AG04449 (cell line): ENCODE data around the gene IL1RL2.

Source experiments
- CTCF ChIA-PET: fragments of 350-600 bp; formaldehyde crosslinking; extraction: SDS; loops from one replicate; lab custom pipeline; 2021; ENCODE audit warnings: antibody characterized with exemption; lab: Yijun Ruan, JAX
- POLR2A ChIA-PET: fragments of 400-600, 350-600 bp; formaldehyde crosslinking; extraction: SDS; loops from one replicate; lab custom pipeline; 2020; ENCODE audit warnings: antibody characterized with exemption, inconsistent platforms; lab: Yijun Ruan, JAX
- DNase-seq: peaks from one replicate; pipeline ENCODE4 v3.0.0-alpha.2; 2010; ENCODE audit warnings: low read depth, low spot score
- H3K4me3 ChIP-seq: 2 replicates; pipeline ENCODE4 v1.5.1; 2011; ENCODE audit warnings: low read depth, mild to moderate bottlenecking, control low read depth, low read length
- TF ChIP-seq, protein P1 (sequence below): IDR thresholded peaks from one replicate; pipeline ENCODE4 v1.5.1; 2011; ENCODE audit warnings: mild to moderate bottlenecking, moderate library complexity, low read length, control low read depth, inconsistent platforms; ENCODE audit not compliant: insufficient read depth; ENCODE audit errors: missing control alignments

The IL1RL2 gene

GRCh38 chr2:102179788-102180686 lies 6.8 kb upstream of the IL1RL2 start:
- POLR2A ChIA-PET, result no interaction called here
- DNase-seq, result no peak
- CTCF ChIA-PET, result interaction anchor here (0.7 to 5.1 kb wide), 5 partner anchors 13 to 296 kb away, joined by 3 to 32 read pairs (median 4); no protein-coding TSS in a partner anchor
- TF ChIP-seq, protein P1, sequence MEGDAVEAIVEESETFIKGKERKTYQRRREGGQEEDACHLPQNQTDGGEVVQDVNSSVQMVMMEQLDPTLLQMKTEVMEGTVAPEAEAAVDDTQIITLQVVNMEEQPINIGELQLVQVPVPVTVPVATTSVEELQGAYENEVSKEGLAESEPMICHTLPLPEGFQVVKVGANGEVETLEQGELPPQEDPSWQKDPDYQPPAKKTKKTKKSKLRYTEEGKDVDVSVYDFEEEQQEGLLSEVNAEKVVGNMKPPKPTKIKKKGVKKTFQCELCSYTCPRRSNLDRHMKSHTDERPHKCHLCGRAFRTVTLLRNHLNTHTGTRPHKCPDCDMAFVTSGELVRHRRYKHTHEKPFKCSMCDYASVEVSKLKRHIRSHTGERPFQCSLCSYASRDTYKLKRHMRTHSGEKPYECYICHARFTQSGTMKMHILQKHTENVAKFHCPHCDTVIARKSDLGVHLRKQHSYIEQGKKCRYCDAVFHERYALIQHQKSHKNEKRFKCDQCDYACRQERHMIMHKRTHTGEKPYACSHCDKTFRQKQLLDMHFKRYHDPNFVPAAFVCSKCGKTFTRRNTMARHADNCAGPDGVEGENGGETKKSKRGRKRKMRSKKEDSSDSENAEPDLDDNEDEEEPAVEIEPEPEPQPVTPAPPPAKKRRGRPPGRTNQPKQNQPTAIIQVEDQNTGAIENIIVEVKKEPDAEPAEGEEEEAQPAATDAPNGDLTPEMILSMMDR, result no peak
- no peak overlapping the region for H3K4me3 ChIP-seq

GRCh38 chr2:102180687-102180999 lies 6.2 kb upstream of the IL1RL2 start:
- POLR2A ChIA-PET, result no interaction called here

GRCh38 chr2:102181376-102181775 lies 5.4 kb upstream of the IL1RL2 start:
- ChIA-PET POLR2A (no interaction called here), CTCF (interaction anchor here (1.0 to 5.1 kb wide), 4 partner anchors 11 to 175 kb away, joined by 3 to 32 read pairs (median 4); no protein-coding TSS in a partner anchor)
- H3K4me3 ChIP-seq, result no peak overlapping the region
- DNase-seq, result no peak
- TF ChIP-seq, protein P1, result no peak

More at GRCh38 chr2:102180687-102180999, 6.2 kb upstream of the IL1RL2 start:
- DNase-seq, result no peak
- TF ChIP-seq, protein P1, result no peak
- CTCF ChIA-PET, result interaction anchor here (0.8 to 5.1 kb wide), 3 partner anchors 12 to 172 kb away, joined by 4 to 32 read pairs (median 4); no protein-coding TSS in a partner anchor
- H3K4me3 ChIP-seq, result no peak overlapping the region

DNA sequence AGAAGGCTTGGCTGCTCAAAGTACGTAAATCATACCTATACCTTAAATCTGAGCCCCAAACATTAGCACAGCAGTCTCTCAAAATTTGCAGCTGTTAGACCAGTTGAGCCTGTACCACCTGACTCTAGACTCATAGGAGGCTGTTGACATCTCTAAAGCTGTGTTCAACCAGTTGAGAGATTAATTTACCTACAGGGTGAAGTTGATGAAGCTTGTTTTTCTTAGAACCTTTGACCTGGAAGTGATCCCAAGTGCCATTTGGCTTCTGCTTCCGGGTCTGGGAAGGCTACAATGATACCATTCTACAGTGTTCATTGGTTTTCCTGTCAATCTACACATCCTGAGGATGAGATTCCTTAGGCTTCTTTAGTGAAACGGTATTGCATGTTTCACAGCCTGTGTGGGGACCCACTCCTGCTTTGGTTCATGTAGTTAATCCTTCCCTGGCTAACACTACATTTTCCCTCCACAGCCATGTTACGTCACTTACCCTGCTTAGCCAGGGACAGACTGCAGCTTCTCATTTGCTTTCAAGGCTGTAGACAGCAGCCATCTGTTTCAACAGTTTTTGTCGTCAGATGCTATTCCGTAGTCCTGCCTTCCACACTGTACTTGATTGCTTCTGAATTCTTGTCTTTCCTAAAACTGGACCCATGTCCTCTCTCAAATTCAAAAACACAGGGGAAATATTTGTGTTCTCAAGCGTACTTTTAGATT lies 4.7 kb upstream of the IL1RL2 start:
- no peak overlapping the region for H3K4me3 ChIP-seq
- no peak for DNase-seq
- POLR2A ChIA-PET, result no interaction called here
- TF ChIP-seq, protein P1, result no peak
- CTCF ChIA-PET, result interaction anchor here (1.0 to 1.9 kb wide), 3 partner anchors 11 to 176 kb away, joined by 3 to 4 read pairs (median 4); no protein-coding TSS in a partner anchor

- ChIA-PET POLR2A (no interaction called here), CTCF (interaction anchor here (1.0 to 5.8 kb wide), 3 partner anchors 17 to 164 kb away, joined by 4 to 30 read pairs (median 11); no protein-coding TSS in a partner anchor)
- DNase-seq, result no peak
- TF ChIP-seq, protein P1, result no peak
- H3K4me3 ChIP-seq, result no peak overlapping the region
Observed at GRCh38 chr2:102184018-102184417, 2.8 kb upstream of the IL1RL2 start.
